K562 (cell line): ENCODE results near the gene ATP5F1D. TPM values are rescaled to one million over a fixed set of nuclear protein-coding genes. Genes with fewer than 3 reads are reported as not detected.
A peak's percentile ranks its signal among the peaks of the same experiment; 100 is the strongest.

Source experiments
- BHLHE40 ChIP-seq: IDR thresholded peaks from 2 replicates; pipeline ENCODE4 v1.6.1; 2011; ENCODE audit warnings: low read length, improper control_type of control experiment
- GTF2F1 ChIP-seq: IDR thresholded peaks from 2 replicates; pipeline ENCODE4 v1.6.1; 2011; ENCODE audit warnings: low read depth, low read length, improper control_type of control experiment
- HCFC1 ChIP-seq: IDR thresholded peaks from 2 replicates; pipeline ENCODE4 v1.6.1; 2012; ENCODE audit warnings: low read depth, low read length, improper control_type of control experiment
- HMGN3 ChIP-seq: IDR thresholded peaks from 2 replicates; pipeline ENCODE4 v1.6.1; 2011; ENCODE audit warnings: borderline replicate concordance, low read depth, mild to moderate bottlenecking, mixed read lengths, low read length; ENCODE audit not compliant: insufficient read length; ENCODE audit errors: extremely low read depth
- MTA1 ChIP-seq: fragments of 450-650 bp; IDR thresholded peaks from 2 replicates; pipeline ENCODE4 v1.6.1; 2017; ENCODE audit warnings: borderline replicate concordance
- NCOA1 ChIP-seq: fragments of 450-650 bp; IDR thresholded peaks from 2 replicates; pipeline ENCODE4 v1.6.1; 2016; ENCODE audit warnings: low read depth
- NCOA6 ChIP-seq: fragments of 450-650 bp; IDR thresholded peaks from 2 replicates; pipeline ENCODE4 v1.6.1; 2017; ENCODE audit warnings: mild to moderate bottlenecking
- PCBP1 ChIP-seq: fragments of 200-400 bp; formaldehyde crosslinking; IDR thresholded peaks from 2 replicates; pipeline ENCODE4 v1.6.1; 2018; ENCODE audit warnings: mild to moderate bottlenecking, low read depth, low read length; ENCODE audit not compliant: poor library complexity, severe bottlenecking
- PHF21A ChIP-seq: fragments of 450-650 bp; IDR thresholded peaks from 2 replicates; pipeline ENCODE4 v1.6.1; 2017; ENCODE audit warnings: low read depth, borderline replicate concordance
- SP1 ChIP-seq: sonication (generic); formaldehyde crosslinking; IDR thresholded peaks from 2 replicates; pipeline ENCODE4 v1.8.1; 2022; ENCODE audit warnings: mild to moderate bottlenecking, missing genetic modification reagents
- STAG1 ChIP-seq: sonication (generic); formaldehyde crosslinking; IDR thresholded peaks from 2 replicates; pipeline ENCODE4 v1.5.0; 2020; ENCODE audit warnings: missing genetic modification reagents, borderline replicate concordance
- TFAP4 ChIP-seq: sonication (generic); formaldehyde crosslinking; IDR thresholded peaks from 2 replicates; pipeline ENCODE4 v1.8.0; 2022; ENCODE audit warnings: missing genetic modification reagents, mild to moderate bottlenecking, moderate library complexity, borderline replicate concordance
- THAP12 ChIP-seq: fragments of 250-450 bp; sonication (Bioruptor Pico); IDR thresholded peaks from 2 replicates; pipeline ENCODE4 v1.9.0; 2021; ENCODE audit warnings: mild to moderate bottlenecking, inconsistent platforms
- ZC3H11A ChIP-seq: IDR thresholded peaks from 2 replicates; pipeline ENCODE4 v1.6.1; 2012; ENCODE audit warnings: low read depth, low read length, improper control_type of control experiment
- ZKSCAN3 ChIP-seq: fragments of 250-450 bp; sonication (Bioruptor Pico); IDR thresholded peaks from 2 replicates; pipeline ENCODE4 v1.4.0; 2020
- ZNF407 ChIP-seq: fragments of 450-650 bp; IDR thresholded peaks from 2 replicates; pipeline ENCODE4 v1.6.1; 2016; ENCODE audit warnings: low read depth
- polyA plus RNA-seq, 8 experiments: library from polyadenylated mRNA; depleted of rRNA in 4 of 8; stranded (reverse) in 5 of 8; unstranded in 3 of 8; fragments of >200 nt; fragmentation: Nextera tagmentation in 2 of 8; fragmentation: Illumina TruSeq in 1 of 8; extraction: Ambion mirVana in 2 of 8; extraction: Trizol in 1 of 8; gene quantifications; 2 replicates each; pipeline versions ENCODE4 v1.2.1 to v1.2.3, GENCODE V29; 2011 to 2014; ENCODE audit warnings: inconsistent platforms in 1 of 8, missing spikeins in 1 of 8
- total RNA-seq, 7 experiments: library from RNA; depleted of rRNA in 6 of 7; stranded (reverse); fragments of >200 nt in 6 of 7; fragmentation: Illumina TruSeq in 2 of 7; extraction: Trizol in 2 of 7; gene quantifications; 2 replicates each; pipeline versions ENCODE4 v1.2.1 to v1.2.3, GENCODE V29; 2011 to 2021; ENCODE audit warnings: low replicate concordance in 1 of 7

ATP5F1D gene
- total and polyA plus RNA-seq, 9 of the 15 experiments (the other 6 are each of a cell fraction or from before 2014, with no cell fraction given): 3.9 to 409 (median 36.8) TPM

- TF ChIP-seq NCOA6 (no peak), HCFC1 (peak; percentile 57), MTA1 (no peak; the same call in 1 of the 2 replicates), BHLHE40 (peak; percentile 85), THAP12 (CRISPR knock-in tag) (peak; percentile 92), HMGN3 (peak; percentile 80), ZC3H11A (peak; percentile 34; the same call in 1 of the 2 replicates), GTF2F1 (no peak), ZKSCAN3 (CRISPR knock-in tag) (no peak), PHF21A (no peak), SP1 (CRISPR knock-in tag) (peak; percentile 62), NCOA1 (peak; percentile 35; the same call in 1 of the 2 replicates), PCBP1 (no peak), ZNF407 (no peak), TFAP4 (CRISPR knock-in tag) (0 out of 2 replicates have a peak, but pooled peaks have one; percentile 9), STAG1 (CRISPR knock-in tag) (peak; percentile 58; the same call in 1 of the 2 replicates)
Measured at GRCh38 chr19:1239796-1240737, 1.5 kb upstream of the ATP5F1D start (continued).
